ENCODE results near the gene IL4R.

DNA sequence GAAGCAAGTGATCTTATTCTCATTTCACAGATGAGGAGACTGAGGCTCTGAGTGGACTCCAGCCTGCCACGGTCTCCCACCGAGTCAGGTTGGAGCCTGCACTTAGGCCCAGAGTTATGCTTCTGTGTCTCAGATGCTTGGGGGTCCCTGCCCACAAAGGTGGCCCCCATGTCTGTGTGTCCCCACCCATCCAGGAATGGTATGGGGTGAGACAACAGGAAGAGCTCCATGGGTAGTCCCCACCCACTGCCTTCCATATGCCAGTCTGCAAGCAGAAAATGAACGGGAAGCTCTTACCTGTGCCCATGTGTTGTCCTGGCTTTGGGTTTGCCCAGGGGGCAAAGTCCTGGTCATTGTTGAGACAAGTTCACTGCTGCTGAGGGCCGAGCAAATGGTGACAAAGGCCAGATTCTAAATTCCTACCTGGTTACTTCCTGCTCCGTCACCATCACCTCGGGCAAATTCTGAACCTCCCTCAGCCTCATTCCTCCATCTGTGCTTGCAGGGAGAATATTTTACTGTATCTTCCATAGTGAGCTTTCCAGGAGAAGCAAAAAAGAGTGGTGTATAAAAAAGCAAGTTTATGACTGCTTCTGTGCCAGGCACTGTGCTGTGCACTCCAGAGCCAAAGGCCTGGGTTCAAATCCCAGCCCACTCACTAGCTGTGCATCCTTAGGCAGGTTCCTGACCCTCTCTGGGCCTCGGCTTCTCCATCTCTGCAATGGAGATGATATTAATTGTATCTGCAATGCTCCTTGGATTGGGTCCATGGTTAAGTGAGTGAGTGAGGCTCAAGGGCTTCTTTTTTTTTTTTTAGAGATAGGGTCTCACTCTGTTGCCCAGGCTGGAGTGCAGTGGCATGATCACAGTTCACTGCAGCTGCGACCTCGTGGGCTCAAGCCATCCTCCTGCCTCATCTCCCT lies 9.3 kb downstream of the IL4R start:
- TF ChIP-seq, protein P1, sequence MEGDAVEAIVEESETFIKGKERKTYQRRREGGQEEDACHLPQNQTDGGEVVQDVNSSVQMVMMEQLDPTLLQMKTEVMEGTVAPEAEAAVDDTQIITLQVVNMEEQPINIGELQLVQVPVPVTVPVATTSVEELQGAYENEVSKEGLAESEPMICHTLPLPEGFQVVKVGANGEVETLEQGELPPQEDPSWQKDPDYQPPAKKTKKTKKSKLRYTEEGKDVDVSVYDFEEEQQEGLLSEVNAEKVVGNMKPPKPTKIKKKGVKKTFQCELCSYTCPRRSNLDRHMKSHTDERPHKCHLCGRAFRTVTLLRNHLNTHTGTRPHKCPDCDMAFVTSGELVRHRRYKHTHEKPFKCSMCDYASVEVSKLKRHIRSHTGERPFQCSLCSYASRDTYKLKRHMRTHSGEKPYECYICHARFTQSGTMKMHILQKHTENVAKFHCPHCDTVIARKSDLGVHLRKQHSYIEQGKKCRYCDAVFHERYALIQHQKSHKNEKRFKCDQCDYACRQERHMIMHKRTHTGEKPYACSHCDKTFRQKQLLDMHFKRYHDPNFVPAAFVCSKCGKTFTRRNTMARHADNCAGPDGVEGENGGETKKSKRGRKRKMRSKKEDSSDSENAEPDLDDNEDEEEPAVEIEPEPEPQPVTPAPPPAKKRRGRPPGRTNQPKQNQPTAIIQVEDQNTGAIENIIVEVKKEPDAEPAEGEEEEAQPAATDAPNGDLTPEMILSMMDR (IDR thresholded peaks at IDR 0.05): no peak
- no peak for TF ChIP-seq POLR2A (IDR thresholded peaks at IDR 0.05)
